Ovary (tissue), 3 donors: Measurements from ENCODE around the gene DGKD.
"Not testable (repeated sequence)": the region's sequence is repeated elsewhere in the genome, so short reads cannot be mapped to it uniquely, and the experiment has no call there.

Experiments used
- EP300 ChIP-seq: sonication (generic); formaldehyde crosslinking; IDR thresholded peaks from one replicate; pipeline ENCODE4 v1.6.1; 2017; ENCODE audit warnings: antibody characterized with exemption
- POLR2A ChIP-seq: fragments of 450-650 bp; IDR thresholded peaks from one replicate; pipeline ENCODE4 v1.6.1; 2017; ENCODE audit warnings: antibody characterized with exemption, mild to moderate bottlenecking, moderate library complexity
- TF ChIP-seq, protein P1 (sequence below), 3 donors: fragments of 450-650 bp in 2 of 3; fragments of 200-600 bp in 1 of 3; IDR thresholded peaks; one replicate each; pipeline versions ENCODE4 v1.5.1 to v1.8.0; 2016 to 2022; ENCODE audit warnings: antibody characterized with exemption in 3 of 3, mild to moderate bottlenecking in 1 of 3
- donor health status: DM: no; HTN: no; CAD: no.

DNA sequence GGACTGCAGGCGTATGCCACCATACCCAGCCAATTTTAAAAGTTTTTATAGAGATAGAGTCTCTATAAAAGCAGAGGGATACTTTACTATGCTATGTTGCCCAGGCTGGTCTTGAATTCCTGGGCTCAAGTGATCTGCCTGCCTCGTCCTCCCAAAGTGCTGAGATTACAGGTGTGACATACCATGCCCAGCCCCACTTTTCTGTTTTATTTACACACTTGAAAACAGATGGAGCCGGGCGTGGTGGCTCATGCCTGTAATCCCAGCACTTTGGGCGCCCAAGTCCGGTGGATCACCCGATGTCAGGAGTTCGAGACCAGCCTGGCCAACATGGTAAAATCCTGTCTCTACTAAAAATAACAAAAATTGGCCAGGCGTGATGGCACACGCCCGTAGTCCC lies 20.5 kb downstream of the DGKD start:
- TF ChIP-seq, protein P1, sequence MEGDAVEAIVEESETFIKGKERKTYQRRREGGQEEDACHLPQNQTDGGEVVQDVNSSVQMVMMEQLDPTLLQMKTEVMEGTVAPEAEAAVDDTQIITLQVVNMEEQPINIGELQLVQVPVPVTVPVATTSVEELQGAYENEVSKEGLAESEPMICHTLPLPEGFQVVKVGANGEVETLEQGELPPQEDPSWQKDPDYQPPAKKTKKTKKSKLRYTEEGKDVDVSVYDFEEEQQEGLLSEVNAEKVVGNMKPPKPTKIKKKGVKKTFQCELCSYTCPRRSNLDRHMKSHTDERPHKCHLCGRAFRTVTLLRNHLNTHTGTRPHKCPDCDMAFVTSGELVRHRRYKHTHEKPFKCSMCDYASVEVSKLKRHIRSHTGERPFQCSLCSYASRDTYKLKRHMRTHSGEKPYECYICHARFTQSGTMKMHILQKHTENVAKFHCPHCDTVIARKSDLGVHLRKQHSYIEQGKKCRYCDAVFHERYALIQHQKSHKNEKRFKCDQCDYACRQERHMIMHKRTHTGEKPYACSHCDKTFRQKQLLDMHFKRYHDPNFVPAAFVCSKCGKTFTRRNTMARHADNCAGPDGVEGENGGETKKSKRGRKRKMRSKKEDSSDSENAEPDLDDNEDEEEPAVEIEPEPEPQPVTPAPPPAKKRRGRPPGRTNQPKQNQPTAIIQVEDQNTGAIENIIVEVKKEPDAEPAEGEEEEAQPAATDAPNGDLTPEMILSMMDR (IDR thresholded peaks at IDR 0.05): not testable (repeated sequence)
- TF ChIP-seq POLR2A, EP300: not testable (repeated sequence)
